GM15510 (cell line): ENCODE results near the gene EFCAB8.

Source experiments
- POLR2A ChIP-seq: IDR thresholded peaks from 3 replicates; pipeline ENCODE4 v1.6.1; 2011; ENCODE audit warnings: borderline replicate concordance; ENCODE audit not compliant: insufficient read length; ENCODE audit errors: extremely low read depth

The EFCAB8 gene

GRCh38 chr20:32966881-32967781, 108.4 kb downstream of the EFCAB8 start:
- no peak for TF ChIP-seq POLR2A

DNA sequence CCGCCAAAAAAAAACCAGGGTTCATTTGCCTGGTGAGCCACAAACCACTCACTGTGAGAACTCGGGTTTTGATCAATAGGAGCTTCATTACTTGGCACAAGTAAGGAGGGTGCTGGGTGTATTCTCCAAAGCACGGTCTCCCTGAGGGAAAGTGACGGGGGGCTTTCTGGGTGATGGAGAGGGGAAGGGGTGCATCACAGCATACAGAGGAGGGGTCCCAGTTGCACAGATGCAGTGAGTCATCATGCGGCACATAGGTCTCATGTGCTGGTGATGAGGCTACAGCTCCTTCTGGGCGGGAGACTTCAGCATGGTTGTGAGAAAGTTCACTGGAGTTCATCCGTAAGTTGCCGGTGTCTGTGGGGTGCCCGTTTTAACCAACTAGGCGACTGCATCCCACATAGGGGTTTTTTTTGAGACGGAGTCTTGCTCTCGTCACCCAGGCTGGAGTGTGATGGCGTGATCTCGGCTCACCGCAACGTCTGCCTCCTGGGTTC, 109.3 kb downstream of the EFCAB8 start:
- no peak for TF ChIP-seq POLR2A

DNA sequence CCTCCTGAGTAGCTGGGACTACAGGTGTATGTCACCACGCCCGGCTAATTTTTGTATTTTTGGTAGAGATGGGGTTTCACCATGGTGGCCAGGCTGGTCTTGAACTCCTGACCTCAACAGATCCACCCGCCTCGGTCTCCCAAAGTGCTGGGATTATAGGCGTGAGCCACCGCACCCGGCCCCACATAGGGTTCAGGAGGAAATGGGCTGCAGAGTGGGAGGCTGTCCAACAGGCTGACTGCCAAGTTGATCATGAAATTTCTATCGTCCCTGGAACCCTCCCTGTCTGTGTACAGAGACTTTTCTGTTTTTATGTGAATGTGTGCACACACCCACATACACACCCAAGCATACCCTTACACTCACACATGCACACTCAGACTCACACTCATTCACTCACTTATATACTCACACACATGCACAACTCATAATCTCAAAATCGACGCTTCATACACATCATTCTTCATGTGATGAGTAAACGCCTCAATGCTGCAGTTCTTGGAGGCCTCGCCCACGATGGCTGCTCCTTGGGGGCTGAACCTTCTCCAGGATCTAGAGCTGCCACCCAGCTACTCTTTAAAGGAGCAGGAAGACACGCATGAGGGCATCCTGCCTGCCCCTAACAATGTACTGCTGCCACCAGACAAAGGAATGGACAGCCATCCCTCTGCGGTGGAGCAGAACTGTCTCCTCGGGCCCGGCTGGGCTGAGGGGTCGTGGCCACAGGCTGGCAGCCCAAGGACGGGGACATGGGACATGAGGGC, 109.9 kb downstream of the EFCAB8 start:
- TF ChIP-seq POLR2A = no peak

DNA sequence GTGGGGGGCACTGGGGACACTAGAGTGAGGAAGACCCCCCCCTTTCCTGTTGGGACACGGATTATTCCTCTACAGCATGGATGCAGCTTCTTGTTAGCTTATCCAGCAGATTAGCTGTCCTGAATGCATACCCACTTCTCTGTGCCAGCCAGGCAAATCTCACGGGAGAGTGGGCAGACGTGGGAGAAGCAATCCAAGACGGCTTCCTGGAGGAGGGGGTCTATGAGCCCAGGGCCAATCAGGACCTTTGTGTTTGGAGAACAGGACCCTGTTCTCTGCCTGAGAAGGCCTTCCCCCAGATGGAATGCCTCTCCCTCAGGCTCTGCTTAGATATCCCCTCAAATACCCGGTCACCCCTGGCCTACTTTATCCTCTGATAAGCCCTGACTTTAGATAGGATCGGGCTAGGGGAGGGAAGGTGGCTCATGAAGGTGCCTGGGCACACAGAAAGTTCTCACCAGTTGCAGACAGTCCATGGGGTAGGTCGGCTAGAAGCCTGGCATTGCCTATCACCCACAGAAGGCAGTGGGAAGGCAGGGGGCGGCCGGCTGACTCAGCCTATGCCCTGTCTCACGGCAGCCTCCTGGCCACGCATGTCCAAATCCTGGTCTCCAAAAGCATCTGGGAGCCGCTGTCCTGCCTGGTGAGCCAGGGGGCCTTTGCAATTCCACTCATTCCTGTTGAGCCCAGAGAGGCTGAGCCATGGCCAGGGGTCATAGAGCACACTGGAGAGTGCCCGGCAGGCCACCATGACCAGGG, 110.8 kb downstream of the EFCAB8 start:
- TF ChIP-seq POLR2A = no peak

GRCh38 chr20:32970115-32970972, 111.6 kb downstream of the EFCAB8 start:
- no peak for TF ChIP-seq POLR2A

- TF ChIP-seq POLR2A = no peak
These were observed 112.2 kb downstream of the EFCAB8 start for GRCh38 chr20:32970973-32971300.

- no peak for TF ChIP-seq POLR2A
These were observed 113.0 kb downstream of the EFCAB8 start for GRCh38 chr20:32971703-32972161.

- no peak for TF ChIP-seq POLR2A
These were observed 113.7 kb downstream of the EFCAB8 start for GRCh38 chr20:32972181-32973076.

DNA sequence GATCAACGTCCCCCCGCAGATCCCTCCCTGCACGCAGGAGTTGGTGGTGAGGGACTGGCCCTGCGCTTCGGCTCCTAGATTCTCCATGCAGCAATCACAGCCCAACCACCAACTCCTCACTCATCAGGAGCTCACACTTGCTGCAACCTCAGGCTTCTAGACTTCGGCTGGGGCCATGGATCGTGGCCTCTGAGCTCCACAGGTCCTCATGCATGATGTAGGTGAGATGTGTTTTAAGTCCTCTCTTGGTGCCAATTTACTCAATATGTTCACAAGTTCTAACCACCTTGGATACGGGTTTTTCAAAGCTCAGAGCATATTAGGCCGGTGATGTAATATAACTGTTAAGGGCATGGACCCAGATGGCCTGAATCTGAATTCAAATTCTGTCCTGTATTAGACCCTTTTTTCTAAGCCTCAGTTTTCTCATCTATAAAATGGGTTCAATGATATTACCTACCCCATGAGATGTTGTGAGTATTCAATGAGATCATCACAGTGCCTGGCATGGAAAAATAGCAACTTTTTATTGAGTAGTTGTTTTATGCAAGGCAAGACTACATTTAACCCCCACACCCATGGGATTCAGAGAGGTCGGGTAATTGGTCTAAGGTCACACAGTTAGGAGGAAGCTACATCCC, 114.5 kb downstream of the EFCAB8 start:
- no peak for TF ChIP-seq POLR2A

DNA sequence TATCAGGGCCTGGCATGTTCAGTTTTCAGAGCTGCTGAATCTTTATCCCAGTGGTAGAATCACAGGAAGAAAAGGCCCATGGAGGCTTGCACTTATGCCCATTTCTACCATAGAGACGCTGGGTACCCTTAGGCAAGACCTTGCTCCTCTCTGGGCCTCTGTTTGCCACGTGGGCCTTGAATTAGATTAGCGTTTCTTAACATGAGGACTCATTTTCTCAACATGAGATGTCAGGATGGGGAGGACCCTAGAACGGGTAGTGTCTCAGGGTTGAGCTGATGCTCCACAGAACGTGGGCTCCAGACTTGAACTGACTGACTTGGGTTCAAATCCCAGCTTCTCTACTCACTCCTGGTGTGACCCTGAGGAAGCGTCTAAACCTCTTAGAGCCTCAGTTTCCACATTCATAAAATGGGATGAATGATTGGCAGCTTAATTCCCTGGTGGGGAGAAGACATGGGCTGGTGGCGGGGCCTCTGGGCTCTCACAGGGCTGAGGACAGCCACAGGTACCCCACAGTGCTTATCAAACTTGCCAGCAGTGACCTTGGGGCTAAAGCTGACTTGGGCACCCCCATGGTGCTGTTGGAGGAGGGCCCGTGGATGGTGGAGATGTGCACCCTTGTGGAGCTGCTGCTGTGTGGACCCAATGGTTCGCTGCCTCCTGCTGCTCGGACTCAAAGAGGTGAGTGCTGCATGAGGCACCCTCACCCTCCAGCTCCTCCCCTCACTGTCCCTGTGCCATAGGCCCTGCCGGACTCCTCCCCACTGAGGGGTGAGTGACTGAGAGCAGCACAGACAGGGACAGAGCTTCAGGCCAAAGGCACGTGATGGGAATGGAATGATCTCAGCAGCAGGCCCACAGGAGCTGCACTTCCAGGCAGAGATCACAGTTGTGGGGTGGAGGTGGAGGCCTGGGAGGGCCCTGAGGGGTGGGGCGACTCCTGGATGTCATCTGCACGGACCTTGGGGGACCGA, 117.3 kb downstream of the EFCAB8 start:
- no peak for TF ChIP-seq POLR2A

- TF ChIP-seq POLR2A = no peak
These were observed 118.0 kb downstream of the EFCAB8 start for GRCh38 chr20:32976746-32977145.

- TF ChIP-seq POLR2A = no peak
These were observed 118.7 kb downstream of the EFCAB8 start for GRCh38 chr20:32977281-32978008.

DNA sequence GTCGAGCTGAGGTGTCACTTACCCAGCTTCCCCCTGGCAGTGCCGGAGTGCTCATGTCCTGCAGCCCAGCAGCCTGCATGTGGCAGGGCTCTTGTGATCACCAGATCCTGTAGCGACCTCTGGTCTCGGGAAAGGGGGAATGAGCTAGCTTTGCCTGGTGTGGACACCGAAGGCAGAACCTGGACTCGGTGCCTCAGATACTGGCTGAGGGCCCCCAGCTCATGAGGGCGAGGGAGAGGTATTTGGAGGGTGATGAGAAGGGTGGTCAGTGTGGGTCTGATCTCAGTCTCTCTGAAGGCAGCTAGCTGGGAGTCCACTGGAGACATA, 119.2 kb downstream of the EFCAB8 start:
- TF ChIP-seq POLR2A = no peak
